Kidney (tissue), 14 donors: ENCODE results near the gene CPEB4. TPM values are rescaled to one million over a fixed set of nuclear protein-coding genes. Genes with fewer than 3 reads are reported as not detected.
A peak's percentile ranks its signal among the peaks of the same experiment; 100 is the strongest.

ENCODE experiments used
- DNase-seq, 5 donors: peaks; one replicate each; pipeline ENCODE4 v3.0.0-alpha.2; 2013 to 2020
- FAIRE-seq: peaks from 2 replicates; lab custom pipeline; 2012; peaks lifted over from hg19 to GRCh38; lab: Jason Lieb, UNC
- H3K27ac ChIP-seq, 2 donors: one replicate each; pipeline ENCODE4 v1.7.0; 2013; ENCODE audit warnings: low read depth in 2 of 2, low read length in 2 of 2, inconsistent platforms in 1 of 2
- H3K27me3 ChIP-seq: one replicate; pipeline ENCODE4 v1.7.1; 2013; ENCODE audit warnings: low read length, inconsistent platforms; ENCODE audit not compliant: control insufficient read depth, insufficient read depth
- H3K36me3 ChIP-seq, 3 donors: one replicate each; pipeline versions ENCODE4 v1.7.0 to v1.7.1; 2013; ENCODE audit warnings: low read length in 3 of 3, control low read depth in 1 of 3, inconsistent platforms in 1 of 3; ENCODE audit not compliant: insufficient read depth in 3 of 3, control insufficient read depth in 2 of 3
- H3K4me1 ChIP-seq, 3 donors: one replicate each; pipeline versions ENCODE4 v1.7.0 to v1.7.1; 2013; ENCODE audit warnings: low read length in 3 of 3, inconsistent platforms in 1 of 3, low read depth in 1 of 3; ENCODE audit not compliant: control insufficient read depth in 2 of 3, insufficient read depth in 2 of 3
- H3K4me3 ChIP-seq, 3 donors: one replicate each; pipeline versions ENCODE4 v1.7.0 to v1.8.1; 2013; ENCODE audit warnings: low read length in 3 of 3, control low read depth in 1 of 3, inconsistent platforms in 1 of 3
- H3K9ac ChIP-seq, 3 donors: one replicate each; pipeline versions ENCODE4 v1.7.0 to v1.7.1; 2013; ENCODE audit warnings: low read length in 3 of 3, control low read depth in 1 of 3, inconsistent platforms in 1 of 3
- H3K9me3 ChIP-seq, 3 donors: one replicate each; pipeline versions ENCODE4 v1.7.0 to v1.7.1; 2013; ENCODE audit warnings: low read length in 3 of 3, control low read depth in 1 of 3, inconsistent platforms in 1 of 3; ENCODE audit not compliant: control insufficient read depth in 2 of 3, insufficient read depth in 1 of 3
- CTCF ChIP-seq: IDR thresholded peaks from 3 replicates; pipeline ENCODE4 v1.5.1; 2012; ENCODE audit warnings: mild to moderate bottlenecking, moderate library complexity, borderline replicate concordance; ENCODE audit not compliant: insufficient read depth; ENCODE audit errors: extremely low read depth
- intact Hi-C: fragments of 100-400 bp; cut with DNase I; formaldehyde crosslinking; loops from one replicate; pipeline ENCODE4 v1.11.1; 2022
- polyA plus RNA-seq: library from polyadenylated mRNA; stranded (reverse); fragments of 350-450 nt; fragmentation: Illumina TruSeq; extraction: RNeasy Lipid Tissue Mini Kit (QIAGEN cat#74804); gene quantifications from one replicate; pipeline ENCODE4 v1.2.3, GENCODE V29; 2014; ENCODE audit warnings: low read depth, low replicate concordance; ENCODE audit not compliant: insufficient read depth
- total RNA-seq: library from RNA; stranded (reverse); fragmentation: NEBNext Ultra II Directional; extraction: Animal tissue kit (Norgen Biotek cat#: 25700); gene quantifications from one replicate; pipeline ENCODE4 v1.2.1, GENCODE V29; 2021
- donor health status: control.
- donor health status: control.
- donor health status: control.
- donor health status: control.
- donor health status: control.
- donor health status: DM: yes; HTN: yes; CAD: no.
- donor health status: Normal renal cell carcinoma (clear cell type).

The CPEB4 gene
- total and polyA plus RNA-seq, 2 donors from 2014 or later, result 9.5 to 73.0 TPM

GRCh38 chr5:173903396-173904140 is 15.4 kb downstream of the CPEB4 start:
- no peak for DNase-seq
- peak overlapping the region in 1 of 2 donors; percentile 67 for H3K27ac ChIP-seq
- H3K27me3 ChIP-seq, result no peaks in the 10 kb centered on the region
- TF ChIP-seq CTCF, result no peak
- H3K36me3 ChIP-seq, result peaks cover 0 to 6% (median 2%) of the 10 kb centered on the region in 3 donors
- no peaks in the 10 kb centered on the region for H3K9me3 ChIP-seq
- H3K4me1 ChIP-seq, result peaks cover 0 to 45% (median 21%) of the 10 kb centered on the region in 3 donors
- intact Hi-C loops, result no loop called here
- H3K9ac ChIP-seq, result peak overlapping the region in 1 of 3 donors; percentile 16
- peak overlapping the region in 1 of 3 donors; percentile 23 for H3K4me3 ChIP-seq
- FAIRE-seq, result no peak

GRCh38 chr5:173904151-173904550 is 16.0 kb downstream of the CPEB4 start:
- H3K27ac ChIP-seq, result no peak overlapping the region
- no peaks in the 10 kb centered on the region for H3K27me3 ChIP-seq
- H3K9me3 ChIP-seq, result no peaks in the 10 kb centered on the region
- no peak for DNase-seq
- H3K9ac ChIP-seq, result no peak overlapping the region
- intact Hi-C loops, result no loop called here
- no peak overlapping the region for H3K4me3 ChIP-seq
- H3K36me3 ChIP-seq, result peaks cover 0 to 6% (median 2%) of the 10 kb centered on the region in 3 donors
- no peak for FAIRE-seq
- TF ChIP-seq CTCF, result no peak
- peaks cover 0 to 44% (median 21%) of the 10 kb centered on the region in 3 donors for H3K4me1 ChIP-seq

- Histone ChIP-seq H3K4me3 (peak overlapping the region in 1 of 3 donors; percentile 33), H3K27me3 (no peaks in the 10 kb centered on the region), H3K9me3 (no peaks in the 10 kb centered on the region), H3K4me1 (peaks cover 0 to 32% (median 14%) of the 10 kb centered on the region in 3 donors), H3K36me3 (peaks cover 0 to 8% (median 5%) of the 10 kb centered on the region in 3 donors), H3K9ac (no peak overlapping the region), H3K27ac (no peak overlapping the region)
- DNase-seq, result no peak
- TF ChIP-seq CTCF, result no peak
- intact Hi-C loops, result no loop called here
- FAIRE-seq, result no peak
These were observed 19.1 kb downstream of the CPEB4 start for GRCh38 chr5:173907284-173907683.
